Liver (tissue), 2 donors: ENCODE data around the gene COL8A2.

Source experiments
- TF ChIP-seq, protein P1 (sequence below): fragments of 150-350 bp; IDR thresholded peaks from 2 replicates; pipeline ENCODE4 v1.5.1; 2017; ENCODE audit warnings: improper control_type of control experiment, low read depth, low read length; ENCODE audit not compliant: missing input control
- TF ChIP-seq, protein P2 (sequence below): IDR thresholded peaks from 2 replicates; pipeline ENCODE4 v1.6.1; 2016; ENCODE audit warnings: antibody characterized with exemption
- donor health status: healthy.

DNA sequence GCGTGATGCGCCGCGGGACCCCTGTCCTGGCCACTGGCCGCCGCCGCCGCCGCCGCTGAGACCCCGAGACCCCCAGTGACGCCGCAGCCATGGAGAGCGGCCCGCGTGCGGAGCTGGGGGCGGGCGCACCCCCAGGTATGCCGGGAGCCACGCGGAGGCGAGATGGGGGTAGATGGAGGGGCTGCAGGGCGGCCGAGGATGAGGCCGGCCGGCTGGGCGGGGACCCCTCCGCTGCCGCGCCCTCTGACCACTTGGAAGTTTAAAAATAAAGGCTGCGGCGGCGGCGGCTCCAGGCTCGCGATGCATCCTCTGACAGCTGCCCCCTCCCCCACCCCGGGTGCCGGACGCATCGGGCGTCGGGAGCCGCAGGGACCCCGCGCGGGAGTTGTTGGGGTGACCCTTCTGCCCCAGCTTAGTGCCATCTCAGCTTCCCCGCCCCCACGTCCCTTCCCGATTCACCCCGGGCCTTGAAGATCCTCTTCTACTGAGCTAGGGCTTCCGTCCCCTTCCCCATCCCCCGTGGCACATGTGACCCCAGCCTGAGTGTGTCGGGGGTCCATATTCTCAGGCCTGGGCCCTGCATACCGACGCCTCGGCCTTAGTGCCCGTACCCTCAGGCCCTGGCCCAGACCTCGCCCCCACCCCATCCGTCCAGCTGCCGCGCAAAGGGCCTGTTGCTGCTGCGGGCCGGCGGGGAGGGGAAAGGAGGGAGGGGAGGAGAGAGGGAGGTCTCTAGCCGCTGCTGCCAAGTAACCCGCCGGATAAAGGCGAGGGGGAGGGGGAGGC lies 31.5 kb upstream of the COL8A2 start:
- TF ChIP-seq, protein P1, sequence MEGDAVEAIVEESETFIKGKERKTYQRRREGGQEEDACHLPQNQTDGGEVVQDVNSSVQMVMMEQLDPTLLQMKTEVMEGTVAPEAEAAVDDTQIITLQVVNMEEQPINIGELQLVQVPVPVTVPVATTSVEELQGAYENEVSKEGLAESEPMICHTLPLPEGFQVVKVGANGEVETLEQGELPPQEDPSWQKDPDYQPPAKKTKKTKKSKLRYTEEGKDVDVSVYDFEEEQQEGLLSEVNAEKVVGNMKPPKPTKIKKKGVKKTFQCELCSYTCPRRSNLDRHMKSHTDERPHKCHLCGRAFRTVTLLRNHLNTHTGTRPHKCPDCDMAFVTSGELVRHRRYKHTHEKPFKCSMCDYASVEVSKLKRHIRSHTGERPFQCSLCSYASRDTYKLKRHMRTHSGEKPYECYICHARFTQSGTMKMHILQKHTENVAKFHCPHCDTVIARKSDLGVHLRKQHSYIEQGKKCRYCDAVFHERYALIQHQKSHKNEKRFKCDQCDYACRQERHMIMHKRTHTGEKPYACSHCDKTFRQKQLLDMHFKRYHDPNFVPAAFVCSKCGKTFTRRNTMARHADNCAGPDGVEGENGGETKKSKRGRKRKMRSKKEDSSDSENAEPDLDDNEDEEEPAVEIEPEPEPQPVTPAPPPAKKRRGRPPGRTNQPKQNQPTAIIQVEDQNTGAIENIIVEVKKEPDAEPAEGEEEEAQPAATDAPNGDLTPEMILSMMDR = no peak
- TF ChIP-seq, protein P2, sequence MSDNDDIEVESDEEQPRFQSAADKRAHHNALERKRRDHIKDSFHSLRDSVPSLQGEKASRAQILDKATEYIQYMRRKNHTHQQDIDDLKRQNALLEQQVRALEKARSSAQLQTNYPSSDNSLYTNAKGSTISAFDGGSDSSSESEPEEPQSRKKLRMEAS = no peak
